ENCODE results near the gene ADGRD1. TPM values are rescaled to one million over a fixed set of nuclear protein-coding genes. Genes with fewer than 3 reads are reported as not detected.

Gene ADGRD1
- polyA plus RNA-seq, 1 experiment, result 68.5 TPM

DNA sequence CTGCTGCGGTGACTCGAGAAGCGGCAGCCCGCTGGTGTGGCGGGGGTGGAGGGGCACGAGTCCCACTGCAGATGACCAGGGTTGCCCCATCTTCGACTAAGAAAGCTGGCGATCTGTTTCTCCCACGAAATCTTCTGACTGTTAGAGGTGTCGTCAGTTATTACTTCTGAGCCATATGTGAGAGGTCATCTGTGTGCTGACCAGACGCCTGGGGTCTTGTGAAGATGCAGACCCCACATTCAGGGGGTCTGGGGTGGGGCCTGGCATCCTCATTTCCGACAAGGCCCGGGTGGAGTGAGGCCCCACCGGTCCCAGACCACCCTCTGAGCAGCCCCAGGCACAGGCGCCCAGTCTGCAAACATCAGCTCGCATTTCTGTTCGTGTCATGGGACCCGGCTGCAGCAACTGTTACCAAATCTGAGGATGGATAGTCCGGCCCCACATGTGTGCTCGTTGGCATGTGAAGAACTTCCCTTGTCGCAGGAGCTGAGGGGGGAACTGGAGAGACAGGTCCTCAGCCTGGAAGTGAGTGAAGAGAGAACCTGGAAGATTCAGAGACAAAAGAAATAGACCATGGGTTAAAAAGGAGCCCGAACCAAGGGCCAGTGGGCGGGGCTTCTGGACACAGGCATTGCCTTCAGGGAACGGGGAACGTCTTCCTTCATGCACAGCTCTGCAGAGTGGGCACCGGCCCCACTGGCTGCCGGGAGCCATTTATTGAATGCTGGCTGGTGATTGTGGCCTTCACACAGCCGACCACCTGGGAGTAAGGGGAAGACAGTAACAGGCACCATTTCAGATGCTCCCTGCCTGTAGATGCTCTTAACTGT is 135.2 kb downstream of the ADGRD1 start:
- no peak overlapping the region for H3K4me3 ChIP-seq (ENCODE audit: low read depth, low read length)
- no peak for DNase-seq (ENCODE audit: low read depth)
- CTCF ChIA-PET, result interaction anchor here (0.8 kb wide), 1 partner anchor 173 kb away, joined by 3 read pairs; no protein-coding TSS in a partner anchor
- H3K36me3 ChIP-seq (ENCODE audit: control insufficient read depth, insufficient read depth, low read length), result peaks cover 3% of the 10 kb centered on the region
- POLR2A ChIA-PET, result no interaction called here
- no peaks in the 10 kb centered on the region for H3K27me3 ChIP-seq (ENCODE audit: control insufficient read depth, insufficient read depth, low read length)
- TF ChIP-seq, protein P1, sequence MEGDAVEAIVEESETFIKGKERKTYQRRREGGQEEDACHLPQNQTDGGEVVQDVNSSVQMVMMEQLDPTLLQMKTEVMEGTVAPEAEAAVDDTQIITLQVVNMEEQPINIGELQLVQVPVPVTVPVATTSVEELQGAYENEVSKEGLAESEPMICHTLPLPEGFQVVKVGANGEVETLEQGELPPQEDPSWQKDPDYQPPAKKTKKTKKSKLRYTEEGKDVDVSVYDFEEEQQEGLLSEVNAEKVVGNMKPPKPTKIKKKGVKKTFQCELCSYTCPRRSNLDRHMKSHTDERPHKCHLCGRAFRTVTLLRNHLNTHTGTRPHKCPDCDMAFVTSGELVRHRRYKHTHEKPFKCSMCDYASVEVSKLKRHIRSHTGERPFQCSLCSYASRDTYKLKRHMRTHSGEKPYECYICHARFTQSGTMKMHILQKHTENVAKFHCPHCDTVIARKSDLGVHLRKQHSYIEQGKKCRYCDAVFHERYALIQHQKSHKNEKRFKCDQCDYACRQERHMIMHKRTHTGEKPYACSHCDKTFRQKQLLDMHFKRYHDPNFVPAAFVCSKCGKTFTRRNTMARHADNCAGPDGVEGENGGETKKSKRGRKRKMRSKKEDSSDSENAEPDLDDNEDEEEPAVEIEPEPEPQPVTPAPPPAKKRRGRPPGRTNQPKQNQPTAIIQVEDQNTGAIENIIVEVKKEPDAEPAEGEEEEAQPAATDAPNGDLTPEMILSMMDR (IDR thresholded peaks at IDR 0.05; ENCODE audit: insufficient read depth, low read depth, low read length), result no peak

DNA sequence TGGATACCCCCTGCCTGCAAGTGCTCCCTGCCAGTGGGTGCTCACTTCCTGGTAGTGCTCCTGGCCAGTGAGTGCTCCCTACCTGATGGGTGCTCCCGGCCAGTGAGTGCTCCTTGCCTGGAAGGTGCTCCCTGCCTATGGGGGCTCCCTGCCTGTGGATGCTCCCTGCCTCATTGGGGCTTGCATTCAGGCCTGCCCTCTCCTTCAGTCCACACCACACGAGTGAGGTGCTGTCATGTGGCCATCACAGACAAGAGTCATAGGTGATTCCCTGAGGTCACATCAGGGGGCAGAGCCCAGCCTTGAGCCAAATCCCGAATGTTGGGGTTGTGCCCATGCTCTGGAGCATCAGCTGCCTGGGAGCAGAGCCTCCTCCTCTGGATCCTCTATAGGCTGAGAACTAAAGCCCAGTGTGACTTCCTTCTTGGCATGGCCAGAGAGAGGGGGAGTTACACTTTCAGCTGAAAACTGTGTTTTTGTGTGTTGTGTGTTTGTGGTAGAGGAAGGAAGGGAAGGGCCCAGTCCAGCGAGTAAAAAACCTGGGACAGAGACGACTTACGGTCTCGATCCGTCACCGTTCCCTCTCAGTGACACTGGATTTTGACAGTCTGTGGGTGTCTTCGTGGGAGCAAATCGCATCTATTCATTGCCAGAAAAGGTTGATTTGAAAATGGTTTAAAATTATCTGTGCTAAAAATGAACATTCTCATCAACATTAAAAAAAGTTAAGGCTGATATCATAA is 136.0 kb downstream of the ADGRD1 start:
- ChIA-PET POLR2A (no interaction called here), CTCF (interaction anchor here (0.8 kb wide), 1 partner anchor 173 kb away, joined by 3 read pairs; no protein-coding TSS in a partner anchor)
- peaks cover 2% of the 10 kb centered on the region for H3K36me3 ChIP-seq (ENCODE audit: control insufficient read depth, insufficient read depth, low read length)
- H3K4me3 ChIP-seq (ENCODE audit: low read depth, low read length), result no peak overlapping the region
- DNase-seq (ENCODE audit: low read depth), result no peak
- TF ChIP-seq, protein P1 (IDR thresholded peaks at IDR 0.05; ENCODE audit: insufficient read depth, low read depth, low read length), result no peak
- no peaks in the 10 kb centered on the region for H3K27me3 ChIP-seq (ENCODE audit: control insufficient read depth, insufficient read depth, low read length)

DNA sequence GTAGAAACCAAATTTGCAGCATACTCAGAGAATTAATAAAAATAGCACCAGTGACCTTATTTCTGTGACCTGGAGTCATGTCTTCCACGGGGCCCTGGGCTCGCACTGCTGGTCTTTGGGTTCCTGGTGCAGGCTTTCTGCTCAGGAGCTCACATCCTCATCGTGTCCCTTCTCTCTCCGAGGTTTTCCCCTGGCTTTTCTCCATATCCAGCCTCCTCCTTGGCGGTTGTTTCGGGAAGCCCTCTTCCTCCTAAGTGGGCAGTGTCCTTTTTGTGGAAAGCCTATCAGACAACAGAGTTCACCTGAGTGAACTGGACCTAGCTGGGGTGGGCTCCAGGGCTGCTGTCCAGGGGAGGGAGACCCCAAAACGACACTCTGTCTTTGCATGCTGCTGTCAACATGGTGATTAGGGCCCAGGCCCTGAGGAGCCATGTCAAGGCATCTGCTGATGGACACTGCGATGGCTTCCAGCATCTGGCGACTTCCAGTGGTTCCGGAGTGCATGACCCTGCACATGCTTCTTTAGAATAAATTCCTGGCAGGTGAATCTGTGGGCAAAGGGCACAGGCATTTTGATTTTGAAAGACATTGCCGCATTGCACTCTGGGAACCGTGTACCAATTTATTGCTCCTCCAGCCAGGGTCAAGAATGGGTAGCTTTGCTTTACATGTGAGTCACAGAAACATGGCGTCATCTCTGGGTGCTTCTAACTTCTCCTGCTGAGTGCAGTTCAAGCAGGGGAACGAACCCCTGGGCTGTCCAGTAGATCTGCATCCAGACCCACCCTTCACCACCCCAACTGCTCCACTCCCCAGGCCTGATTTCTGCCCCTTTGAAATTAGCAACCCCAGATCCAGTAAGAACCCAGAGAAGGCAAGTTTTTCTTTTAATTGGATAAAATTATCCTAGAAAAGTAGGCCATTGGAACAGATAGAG is 136.8 kb downstream of the ADGRD1 start:
- CTCF ChIA-PET, result no interaction called here
- POLR2A ChIA-PET, result interaction anchor here (0.6 kb wide), 1 partner anchor 866 kb away, joined by 10 read pairs; no protein-coding TSS in a partner anchor
- TF ChIP-seq, protein P1 (IDR thresholded peaks at IDR 0.05; ENCODE audit: insufficient read depth, low read depth, low read length), result no peak
- no peaks in the 10 kb centered on the region; the same call in 1 of the 2 replicates for H3K36me3 ChIP-seq (ENCODE audit: control insufficient read depth, insufficient read depth, low read length)
- DNase-seq (ENCODE audit: low read depth), result no peak
- H3K27me3 ChIP-seq (ENCODE audit: control insufficient read depth, insufficient read depth, low read length), result no peaks in the 10 kb centered on the region
- no peak overlapping the region for H3K4me3 ChIP-seq (ENCODE audit: low read depth, low read length)

DNA sequence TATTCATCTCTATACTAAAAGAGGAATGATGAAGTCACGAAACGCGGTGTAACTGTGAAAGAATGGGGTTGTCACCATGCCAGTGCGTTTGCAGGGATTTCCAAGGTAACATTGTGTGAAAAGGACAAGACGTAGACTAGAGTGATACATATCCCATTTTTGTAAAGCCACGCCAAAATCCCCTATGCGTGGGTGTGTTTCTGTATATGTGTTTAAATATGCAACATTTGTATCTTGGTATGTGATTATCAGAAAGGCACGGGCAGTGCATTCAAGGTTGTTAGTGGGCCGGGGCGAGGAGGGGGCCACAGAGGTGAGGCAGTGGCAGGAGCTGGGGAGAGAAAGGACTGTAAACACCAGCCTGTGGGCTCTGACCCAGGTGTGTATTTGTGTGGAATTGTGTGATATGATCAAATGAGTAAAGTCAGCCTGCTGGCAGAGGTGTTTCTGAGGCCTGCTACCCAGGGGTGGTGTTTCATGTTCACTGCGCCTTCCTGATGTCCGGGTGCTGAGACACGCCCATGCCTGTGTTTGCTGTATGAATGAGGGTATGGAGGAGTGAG is 137.8 kb downstream of the ADGRD1 start:
- no peak overlapping the region for H3K4me3 ChIP-seq (ENCODE audit: low read depth, low read length)
- no peaks in the 10 kb centered on the region for H3K27me3 ChIP-seq (ENCODE audit: control insufficient read depth, insufficient read depth, low read length)
- TF ChIP-seq, protein P1 (IDR thresholded peaks at IDR 0.05; ENCODE audit: insufficient read depth, low read depth, low read length), result no peak
- DNase-seq (ENCODE audit: low read depth), result no peak
- H3K36me3 ChIP-seq (ENCODE audit: control insufficient read depth, insufficient read depth, low read length), result no peaks in the 10 kb centered on the region; the same call in 1 of the 2 replicates
- POLR2A ChIA-PET, result no interaction called here
- CTCF ChIA-PET, result interaction anchor here (5.1 kb wide), 1 partner anchor 13 kb away, joined by 35 read pairs; no protein-coding TSS in a partner anchor
